Muscle of arm (tissue), 14 donors: ENCODE data around the gene CMTM3. TPM values are rescaled to one million over a fixed set of nuclear protein-coding genes. Genes with fewer than 3 reads are reported as not detected.
"Not testable (repeated sequence)": the region's sequence is repeated elsewhere in the genome, so short reads cannot be mapped to it uniquely, and the experiment has no call there.

Experiments used
- DNase-seq: peaks from one replicate; pipeline ENCODE4 v3.0.0-alpha.2; 2013
- long read RNA-seq, 11 donors: transcript quantifications; one replicate each; lab custom pipeline, GENCODE V29; 2026
- polyA plus RNA-seq, 12 donors: library from polyadenylated mRNA; unstranded; fragments of 120-200 nt; gene quantifications; one replicate each; pipeline ENCODE4 v1.2.1, GENCODE V29; 2013; ENCODE audit not compliant: insufficient read length in 12 of 12

The CMTM3 gene, protein sequence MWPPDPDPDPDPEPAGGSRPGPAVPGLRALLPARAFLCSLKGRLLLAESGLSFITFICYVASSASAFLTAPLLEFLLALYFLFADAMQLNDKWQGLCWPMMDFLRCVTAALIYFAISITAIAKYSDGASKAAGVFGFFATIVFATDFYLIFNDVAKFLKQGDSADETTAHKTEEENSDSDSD
- 100 to 1,000 TPM in 1 of 12 donors, 10 to 100 TPM in 10, not detected in 1; 46.8 to 105 (median 55.4) TPM for polyA plus RNA-seq
- long read RNA-seq, donor 1, transcript CMTM3-214 (5 exons, 1,934 nt), result major isoform, 10 of 23 reads
- long read RNA-seq, donor 1, partial matches to known transcripts, result 12 of 23 reads
- long read RNA-seq, donor 1, other reads (novel, unspliced or antisense), result 0 of 23 reads
- long read RNA-seq, donor 2, transcript CMTM3-214 (5 exons, 1,934 nt), result major isoform, 29 of 30 reads
- long read RNA-seq, donor 2, partial matches to known transcripts, result 0 of 30 reads
- long read RNA-seq, donor 2, other reads (novel, unspliced or antisense), result 0 of 30 reads
- long read RNA-seq, donor 3, transcript CMTM3-214 (5 exons, 1,934 nt), result major isoform, 7 of 9 reads
- long read RNA-seq, donor 3, partial matches to known transcripts, result 0 of 9 reads
- long read RNA-seq, donor 3, other reads (novel, unspliced or antisense), result 0 of 9 reads
- long read RNA-seq, donor 4, transcript CMTM3-214 (5 exons, 1,934 nt), result major isoform, 6 of 7 reads
- long read RNA-seq, donor 4, partial matches to known transcripts, result 0 of 7 reads
- long read RNA-seq, donor 4, other reads (novel, unspliced or antisense), result 0 of 7 reads
- long read RNA-seq, donor 5, transcript CMTM3-214 (5 exons, 1,934 nt), result major isoform, 33 of 47 reads
- long read RNA-seq, donor 5, partial matches to known transcripts, result 0 of 47 reads
- long read RNA-seq, donor 5, other reads (novel, unspliced or antisense), result 5 of 47 reads
- long read RNA-seq, donor 6, transcript CMTM3-214 (5 exons, 1,934 nt), result major isoform, 19 of 19 reads
- long read RNA-seq, donor 6, partial matches to known transcripts, result 0 of 19 reads
- long read RNA-seq, donor 6, other reads (novel, unspliced or antisense), result 0 of 19 reads
- long read RNA-seq, donor 7, transcript CMTM3-214 (5 exons, 1,934 nt), result major isoform, 11 of 13 reads
- long read RNA-seq, donor 7, partial matches to known transcripts, result 0 of 13 reads
- long read RNA-seq, donor 7, other reads (novel, unspliced or antisense), result 0 of 13 reads
- long read RNA-seq, donor 8, transcript CMTM3-214 (5 exons, 1,934 nt), result major isoform, 33 of 40 reads
- long read RNA-seq, donor 8, partial matches to known transcripts, result 0 of 40 reads
- long read RNA-seq, donor 8, other reads (novel, unspliced or antisense), result 0 of 40 reads
- long read RNA-seq, donor 9, transcript CMTM3-214 (5 exons, 1,934 nt), result major isoform, 25 of 27 reads
- long read RNA-seq, donor 9, partial matches to known transcripts, result 0 of 27 reads
- long read RNA-seq, donor 9, other reads (novel, unspliced or antisense), result 0 of 27 reads
- long read RNA-seq, donor 10, transcript CMTM3-214 (5 exons, 1,934 nt), result major isoform, 19 of 29 reads
- long read RNA-seq, donor 10, partial matches to known transcripts, result 7 of 29 reads
- long read RNA-seq, donor 10, other reads (novel, unspliced or antisense), result 0 of 29 reads
- long read RNA-seq, donor 11, transcript CMTM3-214 (5 exons, 1,934 nt), result major isoform, 22 of 33 reads
- long read RNA-seq, donor 11, partial matches to known transcripts, result 5 of 33 reads
- long read RNA-seq, donor 11, other reads (novel, unspliced or antisense), result 0 of 33 reads

DNA sequence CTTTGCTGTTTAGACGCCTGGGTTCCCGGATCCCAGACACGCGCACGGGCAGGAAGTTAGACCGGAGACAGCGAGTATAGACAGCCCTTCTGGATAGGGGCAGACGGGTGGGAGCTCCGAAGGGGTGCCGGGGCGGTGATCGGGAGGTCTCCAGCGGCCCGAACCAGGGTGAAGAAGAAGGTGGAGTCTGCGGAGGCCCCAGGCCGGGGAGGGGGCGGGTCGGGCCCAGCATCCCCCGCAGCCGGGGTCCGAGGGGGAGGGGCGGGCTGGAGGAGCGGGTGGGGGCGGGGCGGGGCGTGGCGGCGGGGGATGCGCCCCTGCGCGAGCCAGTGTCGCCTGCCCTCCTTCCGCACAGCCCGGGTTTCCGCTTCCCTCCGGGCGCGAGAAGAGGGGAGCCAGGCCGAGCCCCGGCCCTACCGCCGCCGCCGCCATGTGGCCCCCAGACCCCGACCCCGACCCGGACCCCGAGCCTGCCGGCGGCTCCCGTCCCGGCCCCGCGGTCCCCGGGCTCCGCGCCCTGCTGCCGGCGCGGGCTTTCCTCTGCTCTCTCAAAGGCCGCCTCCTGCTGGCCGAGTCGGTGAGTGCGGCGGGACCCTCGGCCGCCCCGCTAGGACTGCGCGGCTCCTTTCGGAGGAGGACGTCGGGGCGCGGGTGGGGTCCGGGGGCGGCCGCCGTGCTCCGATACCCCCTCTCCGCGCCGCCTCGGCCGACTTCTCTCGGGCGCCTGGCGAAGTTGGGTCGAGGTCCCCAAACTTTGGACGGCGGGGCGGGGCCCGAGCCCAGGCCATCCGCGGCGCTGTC is at the start of gene CMTM3:
Gene CMTM3 (plus strand): TSS at position 329 of the 801 bp plus-strand sequence. CDS start 102 bp downstream, at position 431.
- DNase-seq, result peak; percentile 75

DNA sequence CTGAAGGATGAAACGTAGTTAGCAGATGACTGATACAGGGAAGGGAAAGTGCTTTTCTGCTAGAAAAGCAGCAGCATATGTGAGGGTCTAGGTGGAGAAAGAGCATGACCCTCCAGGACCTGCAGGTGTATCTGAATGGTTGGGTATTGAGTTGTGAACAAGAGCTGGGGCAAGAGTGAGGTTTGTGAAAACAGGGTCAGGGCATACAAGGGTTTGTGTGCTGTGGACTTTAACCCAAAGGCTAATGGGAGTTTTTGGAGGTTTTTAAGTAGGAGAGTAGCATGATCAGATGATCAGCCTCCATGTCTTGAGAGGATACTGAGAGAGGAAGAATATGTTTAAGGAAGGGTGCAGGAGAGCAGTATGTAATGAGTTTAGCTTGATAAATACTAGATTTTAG is 44.4 kb upstream of the CMTM3 start:
- no peak for DNase-seq

DNA sequence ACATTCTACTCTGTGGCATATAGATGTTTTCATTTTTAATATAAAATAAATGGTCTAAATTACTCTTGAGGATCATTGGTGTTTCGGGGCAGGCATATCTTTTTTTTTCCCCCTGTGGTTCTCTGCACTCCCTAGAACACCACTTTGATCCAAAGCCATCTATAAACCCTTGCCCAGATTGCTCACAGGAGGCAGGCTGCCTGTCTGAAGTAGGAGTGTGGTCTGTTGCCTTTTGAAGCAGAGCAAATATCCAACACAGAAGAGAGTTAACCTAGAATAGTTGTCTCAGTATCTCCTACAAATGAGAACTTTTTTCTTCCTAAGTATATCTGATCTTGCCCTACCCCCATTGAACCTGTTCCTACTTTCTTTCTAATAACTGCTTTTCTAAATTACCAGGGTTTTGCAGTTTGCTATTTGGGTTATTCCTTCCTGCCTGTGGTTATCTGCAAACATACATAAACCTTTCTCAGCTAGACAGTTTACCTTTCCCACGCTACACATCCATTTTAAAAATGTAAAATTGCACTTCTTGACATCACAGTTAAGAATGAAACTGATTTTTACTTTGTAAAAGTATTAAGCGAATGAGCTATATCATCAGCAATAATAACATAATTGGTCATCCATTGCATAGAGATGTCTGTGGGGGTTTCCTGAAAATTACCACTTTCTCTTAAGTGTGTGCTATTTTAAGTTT is 43.0 kb upstream of the CMTM3 start:
- no peak for DNase-seq

DNA sequence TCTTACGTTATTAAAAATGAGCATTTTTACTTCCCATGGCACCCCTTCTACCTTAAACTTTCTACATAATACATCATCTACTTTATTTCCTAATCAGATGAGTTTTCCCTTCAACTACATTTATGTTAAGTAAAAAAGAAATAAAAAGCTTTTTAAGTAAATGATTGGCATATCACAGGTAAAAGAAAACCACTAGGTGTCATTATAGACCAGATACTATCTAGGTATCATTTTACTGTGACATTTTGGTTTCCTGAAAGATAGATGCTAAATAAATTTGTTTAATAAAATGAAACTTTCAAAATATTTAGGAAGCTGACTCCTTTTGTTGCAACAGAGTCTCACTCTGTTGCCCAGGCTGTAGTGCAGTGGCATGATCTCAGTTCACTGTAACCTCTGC is 42.1 kb upstream of the CMTM3 start:
- no peak for DNase-seq

DNA sequence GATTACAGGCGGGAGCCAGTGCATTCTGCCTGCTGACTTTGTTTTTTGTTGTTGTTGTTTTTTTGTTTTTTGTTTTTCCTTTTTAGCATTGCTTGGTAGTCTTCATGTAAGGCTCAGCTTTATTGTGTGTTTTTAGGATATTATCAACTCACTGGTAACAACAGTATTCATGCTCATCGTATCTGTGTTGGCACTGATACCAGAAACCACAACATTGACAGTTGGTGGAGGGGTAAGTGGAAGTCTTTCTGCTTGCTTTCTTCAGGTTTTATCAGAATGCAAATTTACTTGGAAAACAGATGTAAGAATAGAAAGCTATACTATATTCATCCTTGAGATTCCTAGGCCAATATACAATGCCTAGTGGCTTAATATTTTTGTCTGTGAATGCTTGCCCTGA is 41.5 kb upstream of the CMTM3 start:
- no peak for DNase-seq

DNA sequence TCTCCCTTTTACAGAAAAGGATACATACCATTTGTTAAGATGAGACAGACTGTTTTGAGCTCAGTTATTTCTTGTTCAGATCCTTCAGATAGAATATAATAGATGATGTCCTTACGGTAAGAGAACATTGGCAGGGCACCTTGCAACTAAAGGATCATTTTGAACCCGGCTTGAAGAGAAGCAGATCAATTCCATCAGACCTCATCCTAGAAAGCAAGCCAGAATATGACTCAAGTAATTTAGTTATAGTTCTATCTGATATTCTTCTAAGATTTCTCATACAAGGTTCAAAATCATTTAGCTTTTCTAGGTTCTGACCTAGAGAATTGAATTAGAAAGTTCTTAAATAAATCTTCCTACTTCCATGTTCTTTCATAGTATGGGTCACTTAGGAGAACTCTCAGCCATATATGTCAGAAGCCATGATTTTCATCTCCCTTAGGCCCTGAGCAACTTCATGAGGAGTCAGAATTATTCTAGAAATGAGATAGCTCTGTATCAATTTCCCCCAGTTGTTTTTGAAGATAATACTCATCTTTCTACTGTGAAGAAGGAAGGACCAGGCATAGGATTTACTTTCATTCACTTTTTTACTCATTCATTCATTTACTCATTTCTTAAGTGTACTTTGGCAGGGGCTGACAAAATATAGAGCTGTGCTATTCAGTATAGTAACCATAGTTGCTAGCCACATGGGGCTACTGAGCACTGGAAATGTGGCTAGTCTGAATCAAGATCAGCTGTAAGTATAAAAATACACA is 40.8 kb upstream of the CMTM3 start:
- DNase-seq, result no peak

DNA sequence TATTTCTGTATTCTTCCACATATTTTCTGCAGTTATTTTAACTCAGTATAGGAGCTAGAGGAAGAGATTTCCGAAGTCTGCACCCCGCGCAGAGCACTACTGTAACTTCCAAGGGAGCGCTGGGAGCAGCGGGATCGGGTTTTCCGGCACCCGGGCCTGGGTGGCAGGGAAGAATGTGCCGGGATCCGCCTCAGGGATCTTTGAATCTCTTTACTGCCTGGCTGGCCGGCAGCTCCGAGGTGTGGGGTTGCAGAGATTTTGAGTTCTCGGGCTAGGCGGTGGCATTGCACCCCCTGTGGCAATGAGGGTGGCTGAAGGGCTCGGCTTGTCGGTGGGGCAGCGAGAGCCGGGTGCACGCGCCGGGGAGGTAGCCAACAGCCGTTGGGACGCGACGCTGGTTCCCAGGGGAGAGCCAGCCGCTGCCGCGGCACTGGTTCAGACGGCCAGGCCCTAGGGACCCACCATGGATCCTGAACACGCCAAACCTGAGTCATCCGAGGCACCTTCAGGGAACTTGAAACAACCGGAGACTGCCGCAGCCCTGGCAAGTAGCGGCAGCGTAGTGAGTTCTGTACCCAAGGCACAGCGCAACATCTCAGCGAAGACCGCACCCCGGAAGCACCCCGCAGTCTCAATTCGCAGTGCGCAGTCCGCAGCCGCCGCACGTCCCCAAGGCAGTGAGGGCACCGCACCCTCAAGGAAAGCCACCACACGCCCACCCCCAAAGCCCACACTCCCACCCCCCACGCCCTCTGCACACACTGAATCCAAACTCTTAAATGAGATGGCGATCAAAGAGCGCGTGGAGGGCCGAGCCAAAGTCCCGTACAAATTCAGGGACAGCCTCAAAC is 38.2 kb upstream of the CMTM3 start, which contains the start of gene CMTM1:
Gene CMTM1 (plus strand): TSS at position 389 of the 851 bp plus-strand sequence. CDS start 75 bp downstream, at position 464.
- DNase-seq, result no peak

DNA sequence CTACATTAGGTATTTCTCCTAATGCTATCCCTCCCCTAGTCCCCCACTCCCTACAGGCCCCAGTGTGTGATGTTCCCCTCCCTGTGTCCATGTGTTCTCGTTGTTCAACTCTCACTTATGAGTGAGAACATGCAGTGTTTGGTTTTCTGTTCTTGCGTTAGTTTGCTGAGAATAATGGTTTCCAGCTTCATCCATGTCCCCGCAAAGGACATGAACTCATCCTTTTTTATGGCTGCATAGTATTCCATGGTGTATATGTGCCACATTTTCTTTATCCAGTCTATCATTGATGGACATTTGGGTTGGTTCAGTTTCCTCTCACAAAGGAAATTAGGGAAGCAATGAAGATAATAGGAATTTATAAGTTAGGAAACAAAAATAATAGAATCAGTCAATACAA is 37.2 kb upstream of the CMTM3 start:
- not testable (repeated sequence) for DNase-seq

DNA sequence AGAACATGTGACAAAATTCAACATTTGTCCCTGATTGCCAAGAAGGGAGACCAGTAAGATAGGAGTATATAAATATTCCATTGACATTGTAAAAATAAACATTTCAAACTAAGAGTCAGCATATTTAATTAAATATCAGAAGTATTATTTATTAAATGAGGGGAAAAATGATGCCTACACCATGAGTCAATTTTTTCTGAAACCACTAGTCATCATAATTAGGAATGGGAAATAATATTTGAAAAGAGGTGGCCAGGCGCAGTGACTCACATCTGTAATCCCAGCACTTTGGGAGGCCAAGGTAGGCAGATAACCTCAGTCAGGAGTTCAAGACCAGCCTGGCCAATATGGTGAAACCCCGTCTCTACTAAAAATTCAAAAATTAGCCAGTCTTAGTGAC is 36.1 kb upstream of the CMTM3 start:
- DNase-seq, result no peak

DNA sequence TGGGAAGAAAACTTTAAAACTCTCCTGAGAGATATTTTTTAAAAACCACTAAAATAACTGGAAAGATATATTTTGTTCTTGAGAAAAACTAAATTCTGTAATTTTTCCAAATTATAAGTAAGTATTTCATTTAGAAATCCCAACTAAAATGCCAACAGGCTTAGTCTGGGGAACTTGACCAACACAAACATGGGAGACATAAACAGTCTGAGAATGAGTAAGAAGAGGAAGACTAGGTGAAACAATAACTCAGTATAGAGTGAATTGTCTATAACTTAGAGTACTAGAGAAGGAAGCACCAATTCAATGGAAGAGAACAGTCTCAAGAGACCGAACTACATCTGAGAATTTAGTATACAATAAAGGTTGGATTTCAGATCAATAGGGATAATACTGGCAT is 35.4 kb upstream of the CMTM3 start:
- no peak for DNase-seq

DNA sequence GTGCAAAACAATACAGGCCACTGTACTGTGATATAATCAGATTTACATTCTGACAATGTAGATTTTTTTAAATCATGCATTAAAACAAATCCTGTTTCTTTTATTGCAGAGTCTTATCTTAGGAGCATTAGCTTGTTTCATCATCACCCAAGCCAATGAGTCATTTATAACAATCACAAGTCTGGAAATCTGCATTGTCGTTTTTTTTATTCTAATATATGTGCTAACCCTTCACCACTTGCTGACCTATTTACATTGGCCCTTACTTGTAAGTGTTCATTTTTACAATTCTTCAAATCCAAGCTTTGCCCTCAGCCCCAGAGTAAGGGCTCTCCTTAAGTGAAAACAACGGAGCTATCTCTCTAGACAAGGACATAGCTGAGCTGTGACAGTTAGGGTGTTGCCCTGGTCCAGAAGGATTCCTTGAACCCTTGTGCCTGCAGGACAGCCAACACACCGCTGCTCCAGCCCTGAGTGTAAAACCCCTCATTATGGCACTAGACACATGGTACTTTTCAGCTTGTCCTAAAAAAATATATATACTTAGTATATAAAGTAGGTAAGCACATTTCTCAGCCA is 34.6 kb upstream of the CMTM3 start:
- no peak for DNase-seq

DNA sequence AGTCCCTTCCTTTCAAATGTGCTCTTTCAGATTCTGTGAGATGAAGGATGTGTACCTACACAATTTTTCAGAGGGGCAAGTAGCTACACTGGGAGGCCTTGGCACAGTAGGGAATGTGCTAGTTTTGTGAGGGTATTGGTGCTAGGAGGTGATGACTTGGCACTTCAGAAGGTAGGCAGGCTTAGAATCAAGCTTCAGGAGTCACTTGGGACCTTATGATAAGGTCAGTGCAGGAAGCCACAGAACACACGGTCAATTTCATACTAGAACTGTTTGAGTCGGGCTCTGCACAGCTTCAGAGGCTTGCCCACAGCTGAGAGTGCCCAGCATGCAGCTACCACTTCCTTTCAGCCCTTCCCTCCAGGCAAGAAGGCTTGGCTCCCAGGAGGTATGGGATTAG is 32.1 kb upstream of the CMTM3 start:
- DNase-seq, result no peak

DNA sequence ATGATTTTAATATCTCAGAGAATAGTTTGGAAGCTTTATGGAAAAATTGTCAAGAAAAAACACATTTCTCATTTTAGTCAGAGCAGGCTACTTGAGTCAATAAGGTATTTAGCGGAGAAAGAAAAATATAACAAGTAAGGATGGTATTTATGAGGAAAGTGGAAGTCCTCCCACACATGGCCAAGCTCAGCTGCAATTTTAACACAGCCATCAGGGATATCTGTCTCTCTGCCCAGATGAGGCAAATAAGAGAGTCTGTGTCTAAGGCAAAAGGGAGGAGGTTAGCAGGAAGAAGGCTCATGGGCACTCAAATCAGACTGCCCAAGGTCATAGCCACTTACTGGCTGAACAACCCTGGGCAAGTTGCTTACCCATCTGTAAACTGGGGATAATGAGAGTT is 30.4 kb upstream of the CMTM3 start:
- DNase-seq, result no peak

DNA sequence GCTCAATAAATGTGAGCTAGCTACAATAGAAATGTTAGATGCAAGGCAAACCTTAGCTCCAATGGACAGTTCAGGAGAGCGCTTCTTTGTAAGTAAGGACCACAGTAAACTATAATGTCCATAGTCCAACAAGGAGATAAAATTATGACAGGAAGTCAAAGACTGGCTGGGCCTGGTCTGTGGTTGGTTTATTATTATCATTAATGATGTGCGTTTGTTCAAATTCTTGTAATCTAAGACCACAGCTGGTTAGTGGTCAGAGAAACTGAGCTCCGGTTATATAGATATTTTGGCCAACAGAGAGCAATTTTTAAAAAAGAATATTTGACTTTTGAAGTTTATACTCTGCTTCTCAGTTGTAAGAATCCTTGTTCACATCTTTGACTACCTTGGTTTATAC is 30.0 kb upstream of the CMTM3 start:
- no peak for DNase-seq

DNA sequence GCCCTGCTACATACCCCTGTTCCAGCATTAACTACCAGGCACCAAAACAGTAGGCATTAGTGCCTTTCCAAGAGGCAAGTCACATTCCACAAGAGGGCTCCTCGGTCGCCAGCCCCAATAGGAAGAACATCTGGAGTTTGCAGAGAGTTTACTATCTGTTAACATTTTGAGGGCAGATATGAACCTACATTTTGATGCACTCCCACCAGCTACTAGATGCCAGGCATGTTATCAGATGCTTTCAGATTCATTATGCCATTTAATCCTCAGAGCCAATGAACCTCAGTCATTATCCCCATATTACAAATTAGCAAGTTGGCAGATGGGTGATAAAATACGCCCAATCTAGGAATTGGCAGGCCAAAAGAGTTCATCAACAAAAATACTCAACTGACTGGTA is 29.4 kb upstream of the CMTM3 start:
- no peak for DNase-seq

DNA sequence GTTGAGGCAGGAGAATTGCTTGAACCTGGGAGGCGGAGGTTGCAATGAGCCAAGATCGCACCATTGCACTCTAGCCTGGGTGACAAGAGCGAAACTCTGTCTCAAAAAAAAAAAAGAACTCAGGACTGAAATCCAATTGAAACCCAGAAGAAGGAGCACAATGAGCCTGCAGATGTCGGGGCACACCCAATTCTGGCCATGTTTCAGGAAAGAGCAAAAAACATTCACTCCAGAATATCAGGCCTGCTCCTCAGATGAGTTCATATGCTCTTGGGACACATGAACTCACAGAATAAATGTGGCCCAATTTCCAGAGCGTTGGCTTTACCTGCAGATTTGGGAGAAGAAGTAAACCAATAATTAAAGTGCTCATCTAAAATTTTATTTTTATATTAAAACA is 28.2 kb upstream of the CMTM3 start:
- DNase-seq, result no peak
